ENCODE data around the gene SYVN1. TPM values are rescaled to one million over a fixed set of nuclear protein-coding genes. Genes with fewer than 3 reads are reported as not detected.
A peak's percentile ranks its signal among the peaks of the same experiment; 100 is the strongest.

Gene SYVN1
- total RNA-seq, 1 donor from 2014 or later = 52.6 TPM

DNA sequence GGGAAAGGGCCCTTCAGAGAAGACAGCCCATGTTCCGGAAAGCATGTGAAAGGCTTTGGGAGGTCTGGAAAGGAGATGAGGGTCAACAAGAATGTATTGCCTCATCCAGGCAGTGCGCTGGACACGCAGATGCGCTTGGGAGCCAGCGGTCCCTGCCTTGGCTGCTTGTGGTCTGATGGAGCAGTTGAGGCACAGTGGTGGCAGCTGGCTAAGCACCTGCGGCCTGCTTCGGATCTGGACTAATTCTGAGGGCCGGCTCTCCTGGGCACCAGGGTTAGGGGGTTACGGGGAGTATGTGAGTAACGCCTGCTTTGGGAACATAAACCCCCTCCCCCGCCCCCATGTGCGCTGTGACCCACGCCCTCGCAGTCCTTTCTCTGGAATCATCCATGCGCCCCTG lies 27.2 kb downstream of the SYVN1 start:
- no peaks in the 10 kb centered on the region for H3K9me3 Mint-ChIP-seq
- no peaks in the 10 kb centered on the region for H3K36me3 Mint-ChIP-seq
- no peak overlapping the region for H3K4me3 Mint-ChIP-seq
- DNase-seq (ENCODE audit: low spot score in 2 of 2, unreplicated experiment in 2 of 2) = no peak
- TF ChIP-seq, protein P1, sequence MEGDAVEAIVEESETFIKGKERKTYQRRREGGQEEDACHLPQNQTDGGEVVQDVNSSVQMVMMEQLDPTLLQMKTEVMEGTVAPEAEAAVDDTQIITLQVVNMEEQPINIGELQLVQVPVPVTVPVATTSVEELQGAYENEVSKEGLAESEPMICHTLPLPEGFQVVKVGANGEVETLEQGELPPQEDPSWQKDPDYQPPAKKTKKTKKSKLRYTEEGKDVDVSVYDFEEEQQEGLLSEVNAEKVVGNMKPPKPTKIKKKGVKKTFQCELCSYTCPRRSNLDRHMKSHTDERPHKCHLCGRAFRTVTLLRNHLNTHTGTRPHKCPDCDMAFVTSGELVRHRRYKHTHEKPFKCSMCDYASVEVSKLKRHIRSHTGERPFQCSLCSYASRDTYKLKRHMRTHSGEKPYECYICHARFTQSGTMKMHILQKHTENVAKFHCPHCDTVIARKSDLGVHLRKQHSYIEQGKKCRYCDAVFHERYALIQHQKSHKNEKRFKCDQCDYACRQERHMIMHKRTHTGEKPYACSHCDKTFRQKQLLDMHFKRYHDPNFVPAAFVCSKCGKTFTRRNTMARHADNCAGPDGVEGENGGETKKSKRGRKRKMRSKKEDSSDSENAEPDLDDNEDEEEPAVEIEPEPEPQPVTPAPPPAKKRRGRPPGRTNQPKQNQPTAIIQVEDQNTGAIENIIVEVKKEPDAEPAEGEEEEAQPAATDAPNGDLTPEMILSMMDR (IDR thresholded peaks at IDR 0.05; ENCODE audit: unreplicated experiment) = no peak
- peaks cover 2% of the 10 kb centered on the region for H3K27me3 Mint-ChIP-seq (ENCODE audit: low read depth)
- no peak overlapping the region for H3K27ac Mint-ChIP-seq
- peaks cover 19% of the 10 kb centered on the region for H3K4me1 Mint-ChIP-seq

DNA sequence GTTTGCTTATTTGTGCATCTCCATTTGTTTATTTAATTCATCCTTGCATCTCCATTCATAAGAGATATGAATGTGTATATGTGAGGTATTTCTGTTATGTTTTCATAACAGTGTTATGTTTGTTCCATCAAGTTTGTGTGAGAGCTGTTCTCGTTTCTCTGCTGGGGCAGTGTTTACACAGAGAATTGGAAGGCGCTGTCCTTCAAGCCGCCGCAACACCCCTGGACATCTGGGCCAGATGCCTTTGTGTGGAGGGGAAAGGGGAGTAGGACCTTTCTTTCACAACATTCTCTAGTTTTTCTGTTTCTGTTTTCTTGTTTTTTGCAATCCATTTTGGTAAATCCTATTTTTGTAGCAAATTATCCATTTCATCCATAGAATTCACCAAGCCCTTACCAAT lies 29.7 kb downstream of the SYVN1 start:
- no peak for DNase-seq (ENCODE audit: low spot score in 2 of 2, unreplicated experiment in 2 of 2)
- Mint-ChIP-seq H3K36me3 (no peaks in the 10 kb centered on the region), H3K27ac (no peak overlapping the region), H3K4me3 (no peak overlapping the region), H3K27me3 (ENCODE audit: low read depth) (no peaks in the 10 kb centered on the region), H3K4me1 (peaks cover 3% of the 10 kb centered on the region), H3K9me3 (no peaks in the 10 kb centered on the region)
- TF ChIP-seq, protein P1 (IDR thresholded peaks at IDR 0.05; ENCODE audit: unreplicated experiment) = no peak

DNA sequence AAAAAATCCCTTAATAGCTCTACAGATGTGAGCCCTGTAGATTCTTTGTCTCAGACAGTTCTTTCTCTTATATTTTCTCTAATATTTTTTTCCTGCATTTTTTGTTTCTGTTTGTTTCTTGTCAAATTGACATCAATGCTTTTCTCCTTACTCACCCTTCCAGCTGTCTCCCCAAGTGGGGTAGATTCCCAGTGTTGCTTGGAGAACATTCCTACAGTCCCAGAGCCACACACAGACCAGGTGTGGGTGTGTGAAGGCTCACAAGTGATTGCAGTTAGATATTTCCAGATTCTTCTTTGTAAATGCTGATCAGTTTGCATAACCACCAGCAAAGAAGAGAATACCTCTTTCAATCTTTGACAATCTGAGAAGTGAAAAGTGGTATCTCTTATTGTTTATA lies 30.8 kb downstream of the SYVN1 start:
- no peak for DNase-seq (ENCODE audit: low spot score in 2 of 2, unreplicated experiment in 2 of 2)
- TF ChIP-seq, protein P1 (IDR thresholded peaks at IDR 0.05; ENCODE audit: unreplicated experiment) = no peak
- H3K4me1 Mint-ChIP-seq = peaks cover 3% of the 10 kb centered on the region
- no peaks in the 10 kb centered on the region for H3K9me3 Mint-ChIP-seq
- H3K27me3 Mint-ChIP-seq (ENCODE audit: low read depth) = no peaks in the 10 kb centered on the region
- H3K27ac Mint-ChIP-seq = no peak overlapping the region
- no peak overlapping the region for H3K4me3 Mint-ChIP-seq
- H3K36me3 Mint-ChIP-seq = no peaks in the 10 kb centered on the region

DNA sequence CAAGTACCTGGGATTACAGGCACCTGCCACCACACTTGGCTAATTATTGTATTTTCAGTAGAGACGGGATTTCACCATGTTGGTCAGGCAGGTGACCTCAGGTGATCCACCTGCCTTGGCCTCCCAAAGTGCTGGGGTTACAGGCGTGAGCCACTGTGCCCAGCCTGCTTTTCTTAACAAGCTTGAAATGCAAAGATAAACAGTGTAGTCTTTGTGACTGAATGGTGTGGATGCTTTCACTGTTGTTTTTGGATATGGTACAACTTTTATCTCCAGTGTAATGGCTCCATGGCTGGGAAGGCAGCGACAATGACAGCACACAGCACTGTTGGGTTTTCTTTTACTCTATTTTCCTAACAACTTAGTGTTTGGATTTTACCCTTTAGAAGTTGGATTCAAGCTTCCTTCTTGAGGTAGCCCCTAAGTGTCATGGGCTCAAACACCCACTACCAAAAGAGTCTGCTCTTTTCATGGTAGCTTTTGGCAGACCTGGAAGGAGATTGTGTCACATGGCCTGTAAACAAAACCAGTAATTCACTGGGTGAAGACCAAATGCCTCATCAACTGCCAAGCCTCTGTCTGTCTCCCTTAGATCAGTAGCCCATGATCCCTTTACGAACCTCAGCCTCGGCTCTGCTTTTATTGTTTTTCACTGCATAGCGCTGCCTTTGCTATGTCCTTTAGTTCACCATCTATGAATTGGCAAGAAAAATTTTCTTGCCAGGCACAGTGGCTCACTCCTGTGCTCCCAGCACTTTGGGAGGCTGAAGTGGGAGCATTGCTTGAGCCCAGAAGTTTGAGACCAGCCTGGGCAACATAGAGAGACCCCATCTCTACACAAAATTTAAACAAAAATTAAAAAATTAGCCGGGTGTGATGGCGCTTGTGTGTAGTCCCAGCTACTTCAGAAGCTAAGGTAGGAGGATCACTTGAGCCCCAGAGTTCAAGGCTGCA lies 31.9 kb downstream of the SYVN1 start:
- peaks cover 3% of the 10 kb centered on the region for H3K4me1 Mint-ChIP-seq

DNA sequence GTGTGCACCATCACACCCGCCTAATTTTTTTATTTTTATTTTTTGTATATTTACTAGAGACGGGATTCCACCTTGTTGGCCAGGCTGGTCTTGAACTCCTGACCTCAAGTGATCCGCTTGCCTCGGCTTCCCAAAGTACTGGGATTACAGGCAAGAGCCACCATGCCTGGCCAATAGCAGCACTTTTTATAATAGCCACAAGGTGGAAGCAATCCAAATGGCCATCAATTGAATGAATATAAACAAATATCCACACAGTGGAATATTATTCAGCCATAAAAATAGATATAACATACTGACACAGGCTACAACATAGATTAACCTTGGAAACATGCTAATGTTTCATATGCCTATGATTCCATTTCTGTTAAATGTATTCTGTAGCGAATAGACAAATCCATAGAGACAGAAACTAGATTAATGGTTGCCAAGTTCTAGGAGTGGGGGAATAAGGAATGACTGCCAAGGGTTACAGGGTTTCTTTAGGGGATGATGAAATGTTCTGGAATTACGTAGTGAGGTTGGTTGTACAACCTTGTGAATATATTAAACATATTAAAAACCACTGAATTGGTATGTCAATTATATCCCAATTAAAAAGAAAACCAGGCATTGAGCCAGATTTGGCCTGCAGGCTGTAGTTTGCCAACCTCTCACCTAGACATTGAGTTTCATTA lies 33.5 kb downstream of the SYVN1 start:
- H3K9me3 Mint-ChIP-seq = no peaks in the 10 kb centered on the region
- H3K4me3 Mint-ChIP-seq = no peak overlapping the region
- TF ChIP-seq, protein P1 (IDR thresholded peaks at IDR 0.05; ENCODE audit: unreplicated experiment) = peak; percentile 44
- no peaks in the 10 kb centered on the region for H3K36me3 Mint-ChIP-seq
- no peaks in the 10 kb centered on the region for H3K27me3 Mint-ChIP-seq (ENCODE audit: low read depth)
- peaks cover 9% of the 10 kb centered on the region for H3K4me1 Mint-ChIP-seq
- no peak for DNase-seq (ENCODE audit: low spot score in 2 of 2, unreplicated experiment in 2 of 2)
- no peak overlapping the region for H3K27ac Mint-ChIP-seq

More for the DNA sequence above, 31.9 kb downstream of the SYVN1 start:
- no peak overlapping the region for H3K4me3 Mint-ChIP-seq
- H3K36me3 Mint-ChIP-seq = no peaks in the 10 kb centered on the region
- no peaks in the 10 kb centered on the region for H3K27me3 Mint-ChIP-seq (ENCODE audit: low read depth)
- H3K9me3 Mint-ChIP-seq = no peaks in the 10 kb centered on the region
- TF ChIP-seq, protein P1 (IDR thresholded peaks at IDR 0.05; ENCODE audit: unreplicated experiment) = no peak
- H3K27ac Mint-ChIP-seq = no peak overlapping the region
- no peak for DNase-seq (ENCODE audit: low spot score in 2 of 2, unreplicated experiment in 2 of 2)

Measured in mesothelial cell of epicardium (in vitro differentiated cells).